Stimulated activated CD8-positive, alpha-beta memory T cell treated with anti-CD3 and anti-CD28 coated beads, Interleukin-2, amount 100 ng/mL, for 48 hours (primary cell): Measurements from ENCODE around the gene ANAPC5.
"Not testable (repeated sequence)": the region's sequence is repeated elsewhere in the genome, so short reads cannot be mapped to it uniquely, and the experiment has no call there.

Experiments
- DNase-seq, 2 donors: peaks; one replicate each; pipeline ENCODE4 v3.0.0-alpha.2; 2020; ENCODE audit warnings: low read depth in 2 of 2

Gene ANAPC5, protein sequence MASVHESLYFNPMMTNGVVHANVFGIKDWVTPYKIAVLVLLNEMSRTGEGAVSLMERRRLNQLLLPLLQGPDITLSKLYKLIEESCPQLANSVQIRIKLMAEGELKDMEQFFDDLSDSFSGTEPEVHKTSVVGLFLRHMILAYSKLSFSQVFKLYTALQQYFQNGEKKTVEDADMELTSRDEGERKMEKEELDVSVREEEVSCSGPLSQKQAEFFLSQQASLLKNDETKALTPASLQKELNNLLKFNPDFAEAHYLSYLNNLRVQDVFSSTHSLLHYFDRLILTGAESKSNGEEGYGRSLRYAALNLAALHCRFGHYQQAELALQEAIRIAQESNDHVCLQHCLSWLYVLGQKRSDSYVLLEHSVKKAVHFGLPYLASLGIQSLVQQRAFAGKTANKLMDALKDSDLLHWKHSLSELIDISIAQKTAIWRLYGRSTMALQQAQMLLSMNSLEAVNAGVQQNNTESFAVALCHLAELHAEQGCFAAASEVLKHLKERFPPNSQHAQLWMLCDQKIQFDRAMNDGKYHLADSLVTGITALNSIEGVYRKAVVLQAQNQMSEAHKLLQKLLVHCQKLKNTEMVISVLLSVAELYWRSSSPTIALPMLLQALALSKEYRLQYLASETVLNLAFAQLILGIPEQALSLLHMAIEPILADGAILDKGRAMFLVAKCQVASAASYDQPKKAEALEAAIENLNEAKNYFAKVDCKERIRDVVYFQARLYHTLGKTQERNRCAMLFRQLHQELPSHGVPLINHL

GRCh38 chr12:121351820-121352681 lies at the start of gene ANAPC5:
Gene ANAPC5 (minus strand): TSS chr12:121352411. CDS start chr12:121352340, 71 bp downstream.
- DNase-seq = peak; percentile 74 to 83

DNA sequence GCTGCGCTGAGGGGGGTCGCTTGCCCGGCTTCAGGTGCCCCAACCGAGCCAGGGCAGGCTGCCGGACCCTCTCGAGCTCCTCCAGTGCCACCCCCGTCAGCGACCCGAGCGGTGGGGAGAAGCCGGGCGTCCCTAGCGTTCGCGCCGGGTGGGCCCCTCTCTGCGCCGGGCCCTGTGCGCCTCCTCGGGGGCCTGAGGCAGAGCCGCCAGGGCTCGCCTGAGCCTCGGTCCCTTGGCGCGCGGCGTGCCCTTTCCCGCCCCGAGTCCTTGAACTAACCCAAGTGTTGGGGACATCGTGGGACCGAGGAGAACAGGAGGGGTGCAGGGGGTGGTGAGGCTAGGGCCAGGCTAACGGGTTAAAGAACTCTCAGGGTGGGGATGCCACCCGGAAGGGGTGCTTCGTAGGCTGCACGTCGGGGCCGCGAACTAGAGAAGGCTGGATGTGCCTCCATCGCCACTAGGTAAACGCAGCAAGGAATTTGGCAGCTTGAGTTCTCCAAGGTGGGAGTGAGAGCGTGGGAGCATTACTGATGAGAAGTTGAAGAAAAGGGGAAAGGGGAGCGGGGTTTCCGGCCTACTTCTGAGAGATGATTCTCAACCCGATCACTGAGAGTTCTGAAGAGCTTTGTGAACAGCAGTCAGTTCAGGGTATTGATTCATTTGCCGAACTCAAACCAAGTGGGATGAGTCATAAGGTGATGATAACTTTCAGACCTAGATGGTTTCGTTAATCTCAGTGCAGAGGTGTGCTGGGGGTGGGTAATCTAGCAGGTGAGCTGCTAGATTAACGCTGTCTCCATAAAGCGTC lies 48.3 kb upstream of the ANAPC5 start:
- DNase-seq = peak; percentile 16 to 39

GRCh38 chr12:121399391-121400331 lies 47.5 kb upstream of the ANAPC5 start, which contains the start of gene RNF34:
Gene RNF34 (plus strand): TSS chr12:121400118. CDS start chr12:121400213, 95 bp downstream.
- DNase-seq = peak; percentile 97

DNA sequence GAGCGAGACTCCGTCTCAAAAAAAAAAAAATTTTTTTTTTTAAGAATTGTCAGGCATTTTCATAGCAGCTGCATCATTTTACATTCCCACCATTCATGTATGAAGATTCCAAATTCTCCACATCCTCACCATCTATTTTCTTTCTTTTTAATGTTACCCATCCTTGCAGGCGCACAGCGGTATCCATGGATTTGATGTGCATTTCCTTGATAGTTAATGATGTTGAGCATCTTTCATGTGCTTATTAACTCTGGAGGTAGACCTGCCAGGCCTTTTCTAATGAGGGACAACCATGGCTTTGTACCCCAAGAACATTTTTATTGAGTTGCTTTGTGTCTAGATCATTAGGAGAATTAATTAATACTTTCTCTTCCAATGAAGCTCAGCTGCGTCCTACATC lies 46.1 kb upstream of the ANAPC5 start:
- DNase-seq = no peak

DNA sequence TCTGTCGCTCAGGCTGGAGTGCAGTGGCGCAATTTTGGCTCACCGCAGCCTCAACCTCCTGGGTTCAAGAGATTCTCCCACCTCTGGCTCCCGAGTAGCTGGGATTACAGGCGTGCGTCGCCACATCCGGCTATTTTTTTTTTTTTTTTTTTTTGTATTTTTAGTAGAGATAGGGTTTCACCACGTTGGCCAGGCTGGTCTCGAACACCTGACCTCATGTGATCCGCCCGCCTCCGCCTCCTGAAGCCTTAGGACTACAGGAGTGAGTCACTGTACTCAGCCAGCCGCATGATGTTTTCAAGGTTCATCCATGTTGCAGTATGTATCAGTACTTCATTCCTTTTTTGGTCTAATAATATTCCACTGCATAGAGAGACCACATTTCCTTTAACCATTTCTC lies 45.3 kb upstream of the ANAPC5 start:
- no peak for DNase-seq

DNA sequence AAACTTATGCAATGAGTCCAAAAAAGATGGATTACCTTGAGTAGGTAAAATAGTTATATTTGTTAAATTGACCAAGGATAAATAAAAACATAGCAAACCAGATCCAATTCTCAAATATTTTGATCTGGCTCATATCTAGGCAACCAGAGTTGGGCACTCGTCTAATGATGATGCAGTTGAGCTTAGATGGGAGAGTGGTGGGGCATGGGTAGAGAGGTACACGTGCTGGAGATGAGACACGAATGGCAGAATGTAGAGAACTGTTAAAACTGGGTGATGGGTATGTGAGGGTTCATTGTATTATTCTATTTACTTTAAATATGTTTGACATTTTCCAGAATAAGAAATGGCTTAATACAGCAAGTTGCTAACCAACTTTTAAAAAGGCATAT lies 40.1 kb upstream of the ANAPC5 start:
- DNase-seq = no peak

DNA sequence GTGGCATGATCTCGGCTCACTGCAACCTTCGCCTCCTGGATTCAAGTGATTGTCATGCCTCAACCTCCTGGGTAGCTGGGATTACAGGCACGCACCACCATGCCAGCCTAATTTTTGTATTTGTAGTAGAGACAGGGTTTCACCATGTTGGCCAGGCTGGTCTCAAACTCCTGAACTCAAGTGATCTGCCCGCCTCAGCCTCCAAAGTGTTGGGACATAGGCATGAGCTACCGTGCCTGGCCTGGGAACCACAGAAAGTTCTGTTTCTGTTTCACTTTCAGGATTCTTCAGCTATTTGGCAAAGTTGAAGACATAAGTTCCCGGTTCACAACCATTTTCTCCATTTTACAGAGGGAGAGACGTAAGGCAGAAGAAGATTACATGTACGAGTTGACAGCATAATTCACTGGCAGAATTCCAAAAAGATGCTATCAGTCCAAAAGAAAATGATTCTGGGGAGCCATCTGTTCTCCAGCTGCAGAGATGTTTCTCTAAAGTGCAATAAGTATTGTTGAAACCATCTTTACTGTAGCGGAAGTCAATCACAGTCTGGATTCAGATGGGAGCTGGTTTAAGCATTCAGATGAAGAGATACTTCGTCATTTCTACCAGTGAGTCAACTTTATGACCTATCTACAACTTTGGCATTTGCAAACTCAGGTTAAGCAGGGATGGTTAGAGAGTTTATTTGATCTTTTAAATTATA lies 39.6 kb upstream of the ANAPC5 start:
- DNase-seq = peak in 1 of 2 donors; percentile 26

GRCh38 chr12:121390856-121391255 lies 38.6 kb upstream of the ANAPC5 start:
- DNase-seq = no peak

DNA sequence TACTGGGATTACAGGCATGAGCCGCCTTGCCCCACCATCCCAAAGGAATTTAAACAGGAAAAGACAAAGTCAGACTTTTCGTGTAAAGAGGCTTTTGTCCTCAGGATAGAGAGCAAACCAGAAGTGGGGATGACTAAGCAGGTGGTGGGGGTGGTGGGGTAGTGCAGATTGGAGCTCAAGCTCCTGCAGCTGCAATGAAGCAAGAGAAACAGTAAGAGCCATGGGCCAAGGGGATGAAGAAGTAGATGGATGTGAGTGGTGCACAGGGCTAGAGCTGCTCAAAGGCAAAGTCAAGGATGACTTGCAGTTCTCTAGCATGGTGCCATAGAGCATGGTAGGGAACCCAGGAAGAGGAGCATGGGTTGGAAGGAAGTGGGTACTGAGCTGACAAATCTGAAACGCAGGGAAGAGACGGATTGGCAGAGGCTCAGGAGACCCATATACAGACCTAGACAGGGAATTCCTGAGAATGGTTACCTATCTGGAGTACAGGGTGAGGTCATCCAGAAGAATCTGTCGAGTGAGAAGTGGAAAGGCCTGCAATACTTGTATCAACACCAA lies 36.3 kb upstream of the ANAPC5 start:
- no peak for DNase-seq

GRCh38 chr12:121384891-121385290 lies 32.7 kb upstream of the ANAPC5 start:
- DNase-seq = not testable (repeated sequence)

- DNase-seq = no peak
These were observed 31.4 kb upstream of the ANAPC5 start for GRCh38 chr12:121383601-121384021.

DNA sequence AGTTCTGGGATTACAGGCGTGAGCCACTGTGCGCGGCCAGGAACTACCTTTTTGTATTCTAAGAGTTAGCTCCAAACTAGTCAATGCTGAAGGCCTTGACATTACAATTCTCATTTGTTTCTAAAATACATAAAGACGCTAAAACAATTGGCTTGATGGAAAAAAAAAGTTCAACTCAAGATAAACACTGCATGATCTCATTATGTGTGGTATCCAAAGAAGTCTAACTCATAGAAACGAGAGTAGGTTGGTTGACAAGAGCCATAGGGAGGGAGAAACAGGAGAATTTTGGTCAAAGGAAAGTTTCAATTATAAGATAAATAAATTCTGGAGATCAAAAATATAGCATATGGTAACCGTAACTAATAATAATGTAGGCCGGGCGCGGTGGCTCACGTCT lies 27.7 kb upstream of the ANAPC5 start:
- no peak for DNase-seq

DNA sequence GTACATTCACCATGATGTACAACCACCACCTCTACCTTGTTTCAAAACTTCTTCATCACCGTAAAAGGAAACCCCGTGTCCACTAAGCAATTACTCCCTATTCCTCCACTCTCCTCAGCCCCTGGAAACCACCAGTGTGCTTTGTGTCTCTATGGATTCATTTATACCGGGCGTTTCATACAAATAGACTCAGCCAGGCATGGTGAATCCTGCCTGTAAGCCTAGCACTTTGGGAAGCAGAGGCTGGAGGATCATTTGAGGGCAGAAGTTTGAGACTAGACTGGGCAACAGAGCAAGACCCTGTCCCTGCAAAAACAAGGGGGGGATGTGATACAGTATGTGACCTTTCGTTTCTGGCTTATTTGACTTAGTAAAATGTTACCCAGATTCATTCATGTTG lies 26.5 kb upstream of the ANAPC5 start:
- no peak for DNase-seq

GRCh38 chr12:121376754-121377697 lies 24.8 kb upstream of the ANAPC5 start:
- DNase-seq = no peak

- not testable (repeated sequence) for DNase-seq
These were observed 22.9 kb upstream of the ANAPC5 start for GRCh38 chr12:121374945-121375584.

GRCh38 chr12:121374336-121374735 lies 22.1 kb upstream of the ANAPC5 start:
- DNase-seq = not testable (repeated sequence)

DNA sequence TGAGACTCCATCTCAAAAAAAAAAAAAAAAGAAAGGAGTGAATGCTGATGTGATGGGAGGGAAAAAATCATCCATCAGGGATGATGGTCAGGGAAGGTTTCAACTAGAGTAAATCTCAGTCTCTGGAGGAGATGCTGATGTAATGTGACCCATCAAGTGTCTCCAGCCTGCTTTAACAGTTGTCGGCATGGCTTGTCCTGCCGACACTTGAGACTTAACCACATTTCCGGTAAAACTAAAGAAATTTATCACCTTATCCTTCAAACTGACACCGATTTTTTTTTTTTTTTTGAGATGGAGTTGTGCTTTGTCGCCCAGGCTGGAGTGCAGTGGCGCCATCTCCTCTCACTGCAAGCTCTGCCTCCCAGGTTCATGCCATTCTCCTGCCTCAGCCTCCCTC lies 21.5 kb upstream of the ANAPC5 start:
- DNase-seq = no peak
